Measurements from ENCODE around the gene PAK6. TPM values are rescaled to one million over a fixed set of nuclear protein-coding genes. Genes with fewer than 3 reads are reported as not detected.

The PAK6 gene
- total RNA-seq, 4 donors from 2014 or later, result 0.84 to 2.0 TPM; not detected in 2

GRCh38 chr15:40263024-40263754 is 24.3 kb downstream of the PAK6 start:
- DNase-seq (ENCODE audit: low spot score in 2 of 2), result no peak
- Histone ChIP-seq H3K27ac (no peak overlapping the region), H3K4me1 (no peaks in the 10 kb centered on the region), H3K36me3 (no peaks in the 10 kb centered on the region), H3K27me3 (no peaks in the 10 kb centered on the region), H3K9me3 (no peaks in the 10 kb centered on the region), H3K4me3 (no peak overlapping the region)
- WGBS, 2 donors, result 58 to 62% methylated on average over 12 of the region's 12 CpGs
- no peak for TF ChIP-seq EP300 (IDR thresholded peaks at IDR 0.05)
- TF ChIP-seq, protein P1, sequence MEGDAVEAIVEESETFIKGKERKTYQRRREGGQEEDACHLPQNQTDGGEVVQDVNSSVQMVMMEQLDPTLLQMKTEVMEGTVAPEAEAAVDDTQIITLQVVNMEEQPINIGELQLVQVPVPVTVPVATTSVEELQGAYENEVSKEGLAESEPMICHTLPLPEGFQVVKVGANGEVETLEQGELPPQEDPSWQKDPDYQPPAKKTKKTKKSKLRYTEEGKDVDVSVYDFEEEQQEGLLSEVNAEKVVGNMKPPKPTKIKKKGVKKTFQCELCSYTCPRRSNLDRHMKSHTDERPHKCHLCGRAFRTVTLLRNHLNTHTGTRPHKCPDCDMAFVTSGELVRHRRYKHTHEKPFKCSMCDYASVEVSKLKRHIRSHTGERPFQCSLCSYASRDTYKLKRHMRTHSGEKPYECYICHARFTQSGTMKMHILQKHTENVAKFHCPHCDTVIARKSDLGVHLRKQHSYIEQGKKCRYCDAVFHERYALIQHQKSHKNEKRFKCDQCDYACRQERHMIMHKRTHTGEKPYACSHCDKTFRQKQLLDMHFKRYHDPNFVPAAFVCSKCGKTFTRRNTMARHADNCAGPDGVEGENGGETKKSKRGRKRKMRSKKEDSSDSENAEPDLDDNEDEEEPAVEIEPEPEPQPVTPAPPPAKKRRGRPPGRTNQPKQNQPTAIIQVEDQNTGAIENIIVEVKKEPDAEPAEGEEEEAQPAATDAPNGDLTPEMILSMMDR (IDR thresholded peaks at IDR 0.05), result no peak
- no peak for TF ChIP-seq POLR2A (IDR thresholded peaks at IDR 0.05)

GRCh38 chr15:40264321-40265153 is 25.7 kb downstream of the PAK6 start:
- TF ChIP-seq, protein P1 (IDR thresholded peaks at IDR 0.05), result no peak
- TF ChIP-seq POLR2A (IDR thresholded peaks at IDR 0.05), result no peak
- TF ChIP-seq EP300 (IDR thresholded peaks at IDR 0.05), result no peak
- Histone ChIP-seq H3K4me3 (no peak overlapping the region), H3K4me1 (no peaks in the 10 kb centered on the region), H3K27ac (no peak overlapping the region), H3K9me3 (no peaks in the 10 kb centered on the region), H3K36me3 (no peaks in the 10 kb centered on the region), H3K27me3 (no peaks in the 10 kb centered on the region)
- WGBS, 2 donors, result 79 to 80% methylated on average over 13 to 16 of the region's 16 CpGs
- no peak for DNase-seq (ENCODE audit: low spot score in 2 of 2)

- Histone ChIP-seq H3K36me3 (no peaks in the 10 kb centered on the region), H3K9me3 (no peaks in the 10 kb centered on the region), H3K4me3 (no peak overlapping the region), H3K4me1 (no peaks in the 10 kb centered on the region), H3K27me3 (no peaks in the 10 kb centered on the region), H3K27ac (no peak overlapping the region)
- DNase-seq (ENCODE audit: low spot score in 2 of 2), result no peak
- TF ChIP-seq EP300 (IDR thresholded peaks at IDR 0.05) (no peak), POLR2A (IDR thresholded peaks at IDR 0.05) (no peak)
- TF ChIP-seq, protein P1 (IDR thresholded peaks at IDR 0.05), result no peak
- 76 to 78% methylated on average over 10 of the region's 10 CpGs for WGBS, 2 donors
These were observed 26.5 kb downstream of the PAK6 start for GRCh38 chr15:40265355-40265754.

- H3K27me3 ChIP-seq, result no peaks in the 10 kb centered on the region
- no peaks in the 10 kb centered on the region for H3K9me3 ChIP-seq
- no peak overlapping the region for H3K27ac ChIP-seq
- H3K4me1 ChIP-seq, result no peaks in the 10 kb centered on the region
- WGBS, 2 donors, result 92 to 93% methylated on average over 10 to 20 of the region's 20 CpGs
- TF ChIP-seq EP300 (IDR thresholded peaks at IDR 0.05), result no peak
- no peak for TF ChIP-seq POLR2A (IDR thresholded peaks at IDR 0.05)
- TF ChIP-seq, protein P1 (IDR thresholded peaks at IDR 0.05), result no peak
- DNase-seq (ENCODE audit: low spot score in 2 of 2), result no peak
- no peaks in the 10 kb centered on the region for H3K36me3 ChIP-seq
- no peak overlapping the region for H3K4me3 ChIP-seq
These were observed 27.0 kb downstream of the PAK6 start for GRCh38 chr15:40265875-40266274.

DNA sequence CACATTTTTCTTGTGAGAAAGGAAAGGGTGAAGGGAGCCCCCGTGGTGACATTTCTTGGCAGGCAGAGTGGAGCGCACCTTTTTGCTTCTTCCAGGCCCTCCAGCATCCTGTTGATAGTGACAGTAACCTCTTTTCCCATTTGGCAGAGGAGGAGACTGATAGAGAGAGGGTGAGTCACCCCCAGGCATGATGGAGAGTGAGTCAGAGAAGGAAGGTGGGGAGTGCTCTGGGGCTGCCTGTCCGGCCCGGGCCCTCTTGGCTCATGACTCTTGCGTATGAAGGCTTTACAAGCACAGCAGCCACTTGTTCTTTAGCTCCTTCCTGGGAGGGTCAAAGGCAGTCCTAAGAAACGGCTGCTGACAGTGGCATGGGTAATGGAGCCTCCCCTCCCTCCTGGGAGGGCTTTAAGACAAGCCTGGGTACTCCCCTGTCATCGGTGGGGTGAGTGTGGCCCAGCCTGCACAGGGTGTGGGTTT is 28.0 kb downstream of the PAK6 start:
- Histone ChIP-seq H3K4me1 (no peaks in the 10 kb centered on the region), H3K36me3 (no peaks in the 10 kb centered on the region), H3K27me3 (no peaks in the 10 kb centered on the region), H3K27ac (no peak overlapping the region), H3K4me3 (no peak overlapping the region), H3K9me3 (no peaks in the 10 kb centered on the region)
- no peak for TF ChIP-seq POLR2A (IDR thresholded peaks at IDR 0.05)
- TF ChIP-seq EP300 (IDR thresholded peaks at IDR 0.05), result no peak
- TF ChIP-seq, protein P1 (IDR thresholded peaks at IDR 0.05), result no peak
- 37 to 57% methylated on average over 7 of the region's 7 CpGs for WGBS, 2 donors
- peak in 1 of 2 donors; percentile 19 for DNase-seq (ENCODE audit: low spot score in 2 of 2)

Data from tibial nerve (tissue), 4 donors.